Measurements from ENCODE around the gene RNU7-1.

Gene RNU7-1

DNA sequence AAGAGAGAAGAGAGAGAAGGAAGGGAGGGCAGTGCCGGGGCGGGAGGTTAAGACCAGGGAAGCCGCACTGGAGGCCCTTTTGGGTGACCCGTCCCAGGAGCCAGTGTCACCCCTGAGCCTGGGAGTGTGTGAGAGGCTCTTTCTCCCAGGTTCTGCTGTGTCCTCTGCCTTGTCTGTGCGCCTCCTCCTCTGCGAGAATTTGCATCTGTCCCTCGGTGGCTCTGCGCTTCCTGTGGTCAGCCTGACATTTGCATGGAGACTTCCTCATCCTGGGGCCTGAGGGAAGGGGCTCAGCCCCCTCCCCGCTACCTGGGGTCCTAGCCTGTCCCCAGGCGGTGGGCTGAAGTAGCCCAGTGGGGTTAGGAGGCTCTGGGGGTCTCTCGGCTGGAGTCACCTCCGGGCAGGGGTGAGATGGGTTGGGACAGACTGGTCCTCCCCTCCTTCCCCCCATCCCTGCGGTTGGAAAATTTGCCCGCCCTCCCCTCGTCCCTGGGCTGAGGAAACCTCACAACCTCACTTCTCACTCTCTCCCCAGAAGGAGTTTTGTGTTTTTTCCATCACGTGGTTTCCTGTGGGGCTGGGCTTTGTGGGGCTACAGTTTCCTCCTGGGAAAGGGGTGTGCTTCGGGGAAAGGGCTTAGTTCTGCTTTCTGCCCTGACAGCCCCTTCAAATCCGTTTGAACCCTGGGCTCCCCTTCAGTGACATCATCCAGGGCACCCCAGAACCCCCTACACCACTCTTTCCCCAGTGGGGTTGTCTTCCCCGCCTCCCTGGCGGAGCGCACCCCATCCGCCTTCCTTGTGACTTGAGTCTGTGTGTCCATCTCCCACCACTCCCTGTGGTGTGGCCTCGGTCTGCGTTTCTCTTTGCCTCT is 10.1 kb downstream of the RNU7-1 start:
- no peak for DNase-seq (ENCODE audit: low read depth)

- no peak for DNase-seq (ENCODE audit: low read depth)
These were observed 10.9 kb downstream of the RNU7-1 start for GRCh38 chr12:6954316-6955107.

DNA sequence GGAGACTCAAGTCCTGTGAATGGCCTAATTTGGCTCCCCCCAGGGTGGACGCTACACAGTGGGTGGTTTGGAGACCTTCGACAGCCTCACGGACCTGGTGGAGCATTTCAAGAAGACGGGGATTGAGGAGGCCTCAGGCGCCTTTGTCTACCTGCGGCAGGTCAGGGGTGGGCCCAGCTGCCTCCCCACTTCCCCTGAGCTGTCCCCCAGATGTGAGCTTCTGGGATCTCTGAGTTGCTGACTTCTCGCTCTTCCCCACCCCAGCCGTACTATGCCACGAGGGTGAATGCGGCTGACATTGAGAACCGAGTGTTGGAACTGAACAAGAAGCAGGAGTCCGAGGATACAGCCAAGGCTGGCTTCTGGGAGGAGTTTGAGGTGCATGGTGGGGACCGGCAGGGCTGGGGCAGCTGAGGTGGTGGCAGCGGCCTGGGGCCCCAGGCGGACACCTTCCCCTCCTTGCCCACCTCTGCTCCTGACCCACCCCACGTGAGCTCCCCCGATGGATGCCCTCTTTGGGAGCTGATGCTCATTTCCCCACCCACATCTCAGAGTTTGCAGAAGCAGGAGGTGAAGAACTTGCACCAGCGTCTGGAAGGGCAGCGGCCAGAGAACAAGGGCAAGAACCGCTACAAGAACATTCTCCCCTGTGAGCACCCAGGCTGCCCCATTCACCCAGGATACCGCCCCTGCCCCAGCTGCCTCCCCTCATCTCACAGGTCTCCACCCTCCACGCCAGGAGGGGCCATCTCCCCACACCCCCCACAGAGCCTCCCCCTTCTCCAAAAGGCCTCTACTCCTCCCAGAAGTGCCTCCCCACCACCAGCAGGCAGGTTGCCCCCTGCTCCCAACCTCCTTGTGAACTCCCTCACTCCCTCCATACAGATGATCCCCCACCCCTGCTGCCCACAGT is 11.7 kb downstream of the RNU7-1 start:
- DNase-seq (ENCODE audit: low read depth), result no peak

DNA sequence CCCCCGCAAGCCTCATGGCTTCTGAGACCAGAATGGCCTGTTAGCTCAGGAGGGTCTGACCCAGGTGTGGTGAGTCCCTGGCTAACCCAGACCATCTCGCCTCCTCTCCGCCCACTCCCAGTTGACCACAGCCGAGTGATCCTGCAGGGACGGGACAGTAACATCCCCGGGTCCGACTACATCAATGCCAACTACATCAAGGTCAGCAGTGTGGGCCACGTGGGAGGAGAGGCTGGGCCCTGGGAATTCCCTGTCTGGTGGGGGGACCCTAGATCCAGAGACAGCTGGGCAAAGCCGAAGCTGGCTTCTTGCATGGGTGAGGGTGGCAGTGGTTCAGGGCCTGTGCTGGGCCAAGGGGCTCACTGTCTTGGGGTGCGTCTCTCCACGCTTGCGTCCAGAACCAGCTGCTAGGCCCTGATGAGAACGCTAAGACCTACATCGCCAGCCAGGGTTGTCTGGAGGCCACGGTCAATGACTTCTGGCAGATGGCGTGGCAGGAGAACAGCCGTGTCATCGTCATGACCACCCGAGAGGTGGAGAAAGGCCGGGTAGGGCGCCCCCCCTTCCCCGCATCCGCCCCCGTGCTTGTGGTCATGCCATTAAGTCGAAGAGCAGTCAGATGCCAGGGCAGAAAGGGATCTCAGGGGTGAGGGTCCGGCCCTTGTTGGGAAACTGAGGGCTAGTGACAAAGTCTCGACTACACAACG is 12.6 kb downstream of the RNU7-1 start:
- DNase-seq (ENCODE audit: low read depth), result no peak

- no peak for DNase-seq (ENCODE audit: low read depth)
These were observed 13.6 kb downstream of the RNU7-1 start for GRCh38 chr12:6957151-6957701.

- no peak for DNase-seq (ENCODE audit: low read depth)
These were observed 14.4 kb downstream of the RNU7-1 start for GRCh38 chr12:6957741-6958608.

DNA sequence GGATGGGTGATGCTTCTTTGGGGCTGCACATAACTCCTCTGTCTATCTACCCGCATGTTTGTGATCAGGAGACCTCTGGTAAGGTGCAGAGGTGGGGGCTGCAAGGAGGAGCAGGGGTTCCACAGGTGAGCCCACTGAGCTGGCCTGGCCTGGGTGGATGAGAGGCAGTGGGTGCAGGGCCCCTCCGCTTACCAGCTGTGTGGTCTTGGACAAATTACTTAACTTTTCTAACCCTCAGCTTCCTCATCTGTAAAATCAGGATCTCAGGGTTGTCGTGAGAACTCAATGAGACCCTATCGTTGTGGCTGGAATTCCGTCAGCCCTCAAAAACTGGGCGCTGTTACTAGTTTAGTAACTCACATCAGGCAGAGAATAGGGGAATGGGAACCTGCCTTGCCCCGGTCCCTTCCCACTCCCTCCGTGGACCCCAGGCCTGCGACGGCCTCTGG is 15.0 kb downstream of the RNU7-1 start:
- DNase-seq (ENCODE audit: low read depth), result no peak

DNA sequence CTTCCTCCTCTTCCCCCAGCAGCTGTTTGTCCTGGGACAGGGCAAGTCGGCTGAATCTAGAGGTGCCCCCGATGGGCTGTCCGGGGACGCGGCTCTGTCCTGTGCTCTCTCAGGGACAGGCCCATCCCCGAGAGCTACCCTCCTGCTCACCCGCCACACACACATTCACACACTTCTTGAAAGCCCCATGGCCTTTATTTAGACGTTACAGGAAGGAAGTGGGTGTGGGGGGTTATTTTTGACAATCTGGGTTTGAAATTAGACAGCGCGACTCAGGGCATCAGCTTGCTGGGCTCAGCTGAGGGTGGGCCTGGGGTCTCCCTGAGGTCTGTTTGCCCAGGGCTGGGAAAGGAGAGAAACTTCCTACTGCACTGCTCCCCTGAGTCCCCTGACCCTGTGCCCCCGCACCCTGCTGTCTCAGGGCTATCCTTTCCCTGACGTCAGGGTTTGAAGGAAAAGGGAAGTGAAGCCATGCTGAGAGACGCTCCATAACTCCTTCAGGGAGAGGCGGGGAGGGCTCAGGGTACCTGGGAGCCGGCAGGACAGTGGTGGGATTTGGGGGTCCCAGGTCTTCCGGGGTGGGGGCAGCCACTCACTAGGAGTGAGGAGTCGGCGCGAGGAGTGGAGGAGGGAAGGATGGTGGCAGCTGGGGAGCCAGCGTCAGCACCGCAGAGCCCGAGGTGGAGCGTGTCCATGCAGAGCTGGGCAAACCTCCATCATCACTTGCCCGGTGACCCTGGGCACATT is 15.6 kb downstream of the RNU7-1 start:
- DNase-seq (ENCODE audit: low read depth), result no peak

DNA sequence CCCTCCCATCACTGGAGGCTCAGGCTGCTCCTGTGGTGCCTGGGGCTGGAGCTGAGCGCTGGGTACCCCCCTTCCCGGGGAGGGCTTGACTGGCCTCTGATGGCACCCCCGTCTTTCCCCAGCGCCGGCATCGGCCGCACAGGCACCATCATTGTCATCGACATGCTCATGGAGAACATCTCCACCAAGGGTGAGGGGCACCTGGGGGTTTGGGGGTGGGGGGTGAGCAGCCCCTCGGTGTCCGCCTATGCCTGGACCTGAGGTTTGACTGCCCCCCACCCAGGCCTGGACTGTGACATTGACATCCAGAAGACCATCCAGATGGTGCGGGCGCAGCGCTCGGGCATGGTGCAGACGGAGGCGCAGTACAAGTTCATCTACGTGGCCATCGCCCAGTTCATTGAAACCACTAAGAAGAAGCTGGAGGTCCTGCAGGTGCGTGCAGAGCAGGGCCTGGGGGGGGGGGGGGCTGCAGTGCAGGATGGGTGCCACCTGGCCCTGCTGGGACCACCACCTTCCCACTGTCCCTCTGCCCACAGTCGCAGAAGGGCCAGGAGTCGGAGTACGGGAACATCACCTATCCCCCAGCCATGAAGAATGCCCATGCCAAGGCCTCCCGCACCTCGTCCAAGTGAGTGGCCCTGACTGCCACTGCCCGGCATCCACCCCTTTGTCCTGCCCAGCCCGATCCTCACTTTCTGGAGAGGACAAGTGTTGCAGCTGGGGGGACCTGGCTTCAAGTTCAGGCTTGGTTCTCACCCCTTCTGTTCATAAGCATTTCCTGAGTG is 16.4 kb downstream of the RNU7-1 start:
- no peak for DNase-seq (ENCODE audit: low read depth)

DNA sequence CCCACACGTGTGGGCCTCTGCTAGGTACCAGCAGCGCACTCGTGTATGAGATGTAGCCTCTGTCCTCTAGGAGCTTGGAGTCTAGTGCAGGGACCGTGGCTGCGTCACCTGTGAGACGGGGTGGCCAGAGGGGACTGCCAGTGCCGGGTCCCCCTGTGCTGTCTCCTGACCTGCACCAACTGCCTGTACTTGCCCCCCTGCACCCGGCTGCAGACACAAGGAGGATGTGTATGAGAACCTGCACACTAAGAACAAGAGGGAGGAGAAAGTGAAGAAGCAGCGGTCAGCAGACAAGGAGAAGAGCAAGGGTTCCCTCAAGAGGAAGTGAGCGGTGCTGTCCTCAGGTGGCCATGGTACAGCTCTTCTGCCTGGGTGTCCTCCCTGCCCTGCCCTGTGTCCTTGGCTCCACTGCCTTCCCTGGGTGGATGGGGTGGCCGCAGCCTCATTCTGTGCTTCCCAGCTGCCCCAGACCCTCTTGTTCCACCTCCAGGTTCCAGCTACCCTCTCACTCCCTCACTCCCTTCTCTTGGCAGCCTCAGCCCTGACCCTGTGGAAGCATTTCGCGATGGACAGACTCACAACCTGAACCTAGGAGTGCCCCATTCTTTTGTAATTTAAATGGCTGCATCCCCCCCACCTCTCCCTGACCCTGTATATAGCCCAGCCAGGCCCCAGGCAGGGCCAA is 17.1 kb downstream of the RNU7-1 start:
- DNase-seq (ENCODE audit: low read depth), result peak; percentile 32

- peak; percentile 65 for DNase-seq (ENCODE audit: low read depth)
These were observed 17.7 kb downstream of the RNU7-1 start for GRCh38 chr12:6961278-6961694.

GRCh38 chr12:6961695-6962284 is 18.2 kb downstream of the RNU7-1 start:
- peak; percentile 69 for DNase-seq (ENCODE audit: low read depth)

DNA sequence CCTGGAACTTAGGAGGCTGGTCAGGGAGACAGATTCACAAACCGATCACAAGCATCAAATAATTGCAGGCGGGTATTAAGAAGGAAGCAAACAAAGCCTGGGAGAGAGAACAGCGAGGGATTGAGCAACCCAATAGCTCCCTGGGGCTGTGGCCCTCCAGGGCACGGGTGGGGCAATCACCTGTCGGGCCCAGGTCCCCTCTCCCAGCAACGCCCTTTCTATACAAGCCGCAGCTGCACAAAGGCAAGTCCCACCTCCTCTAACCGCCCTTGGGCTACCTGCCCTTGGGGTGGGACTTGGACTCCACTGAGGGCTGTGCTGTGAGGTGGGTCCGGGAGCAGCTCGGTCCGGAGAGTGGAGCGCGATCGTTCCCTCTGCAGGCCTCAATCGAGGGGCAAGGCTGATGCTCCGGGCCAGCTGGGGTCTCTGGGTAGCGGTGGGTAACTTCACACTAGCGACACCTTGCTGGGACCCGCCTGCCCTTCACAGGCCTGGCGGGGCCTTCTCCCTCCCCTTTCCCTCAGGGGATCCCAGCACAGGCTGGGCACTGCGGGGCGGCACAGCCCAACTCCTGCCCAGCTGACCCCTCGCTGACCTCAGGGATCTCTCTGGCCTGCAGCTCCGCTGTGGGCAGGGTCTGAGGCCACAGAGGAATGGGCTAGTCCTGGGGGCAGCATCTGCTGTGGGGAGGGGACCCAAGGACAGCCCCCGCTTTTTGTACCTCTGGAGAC is 18.8 kb downstream of the RNU7-1 start:
- no peak for DNase-seq (ENCODE audit: low read depth)

GRCh38 chr12:6963016-6963731 is 19.6 kb downstream of the RNU7-1 start:
- no peak for DNase-seq (ENCODE audit: low read depth)

GRCh38 chr12:6963791-6964413 is 20.3 kb downstream of the RNU7-1 start:
- DNase-seq (ENCODE audit: low read depth), result no peak

DNA sequence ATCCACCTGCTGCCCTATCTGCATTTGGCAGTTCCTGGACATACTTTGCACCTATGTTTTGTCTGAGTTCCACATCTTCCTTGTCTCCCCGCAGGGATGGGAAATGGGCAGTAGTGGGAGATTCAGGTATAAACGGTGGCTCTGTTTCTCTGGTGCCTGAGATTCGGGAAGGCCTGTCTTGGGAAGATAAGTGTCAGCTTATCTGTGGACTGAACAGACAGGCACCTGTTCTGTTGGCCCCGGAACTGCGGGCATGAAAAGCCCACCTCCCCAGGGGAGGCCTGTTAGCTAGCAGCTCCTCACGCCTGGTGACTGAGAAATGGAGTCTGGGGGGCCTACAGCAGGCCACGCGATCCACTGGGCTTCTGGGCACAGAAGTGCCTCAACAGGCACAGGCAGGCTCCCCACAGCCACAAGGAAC is 21.0 kb downstream of the RNU7-1 start:
- no peak for DNase-seq (ENCODE audit: low read depth)

Measured in fibroblast of gingiva (primary cell).